ENCODE data around the gene DOK6.

The DOK6 gene

GRCh38 chr18:69528435-69528834 is 127.7 kb downstream of the DOK6 start:
- H3K4me3 ChIP-seq (ENCODE audit: low read length), result no peak overlapping the region
- no peak for TF ChIP-seq CTCF (conservative IDR thresholded peaks at IDR 0.05; ENCODE audit: low read depth, low read length)
- peak; percentile 74 for DNase-seq (ENCODE audit: low read depth)

GRCh38 chr18:69529151-69529550 is 128.5 kb downstream of the DOK6 start:
- no peak for TF ChIP-seq CTCF (conservative IDR thresholded peaks at IDR 0.05; ENCODE audit: low read depth, low read length)
- H3K4me3 ChIP-seq (ENCODE audit: low read length), result no peak overlapping the region
- DNase-seq (ENCODE audit: low read depth), result no peak

GRCh38 chr18:69531973-69532372 is 131.3 kb downstream of the DOK6 start:
- DNase-seq (ENCODE audit: low read depth), result no peak
- H3K4me3 ChIP-seq (ENCODE audit: low read length), result no peak overlapping the region
- no peak for TF ChIP-seq CTCF (conservative IDR thresholded peaks at IDR 0.05; ENCODE audit: low read depth, low read length)

GRCh38 chr18:69537183-69537582 is 136.5 kb downstream of the DOK6 start:
- no peak overlapping the region for H3K4me3 ChIP-seq (ENCODE audit: low read length)
- TF ChIP-seq CTCF (conservative IDR thresholded peaks at IDR 0.05; ENCODE audit: low read depth, low read length), result no peak
- DNase-seq (ENCODE audit: low read depth), result no peak

- DNase-seq (ENCODE audit: low read depth), result no peak
- H3K4me3 ChIP-seq (ENCODE audit: low read length), result no peak overlapping the region
- TF ChIP-seq CTCF (conservative IDR thresholded peaks at IDR 0.05; ENCODE audit: low read depth, low read length), result no peak
Measured at GRCh38 chr18:69538849-69539248, 138.2 kb downstream of the DOK6 start.

- no peak for DNase-seq (ENCODE audit: low read depth)
- no peak for TF ChIP-seq CTCF (conservative IDR thresholded peaks at IDR 0.05; ENCODE audit: low read depth, low read length)
- no peak overlapping the region for H3K4me3 ChIP-seq (ENCODE audit: low read length)
Measured at GRCh38 chr18:69539404-69539803, 138.7 kb downstream of the DOK6 start.

- no peak for DNase-seq (ENCODE audit: low read depth)
- H3K4me3 ChIP-seq (ENCODE audit: low read length), result no peak overlapping the region
- no peak for TF ChIP-seq CTCF (conservative IDR thresholded peaks at IDR 0.05; ENCODE audit: low read depth, low read length)
Measured at GRCh38 chr18:69556228-69556627, 155.5 kb downstream of the DOK6 start.

Measured in retinal pigment epithelial cell (primary cell).